GM18873 (cell line): ENCODE measurements around the gene AFDN.

ENCODE experiments used
- ATAC-seq: cut with Tn5 transposase; IDR thresholded peaks from one replicate; pipeline ENCODE4 v1.9.1; 2021; ENCODE audit warnings: mild to moderate bottlenecking, moderate library complexity, moderate number of reproducible peaks; ENCODE audit not compliant: unreplicated experiment, low FRiP score

AFDN gene

GRCh38 chr6:167826896-167827582 is at the start of gene AFDN:
AFDN (plus strand) TSS chr6:167826911; CDS start chr6:167827133, 222 bp downstream.
- peak; percentile 33 for ATAC-seq

DNA sequence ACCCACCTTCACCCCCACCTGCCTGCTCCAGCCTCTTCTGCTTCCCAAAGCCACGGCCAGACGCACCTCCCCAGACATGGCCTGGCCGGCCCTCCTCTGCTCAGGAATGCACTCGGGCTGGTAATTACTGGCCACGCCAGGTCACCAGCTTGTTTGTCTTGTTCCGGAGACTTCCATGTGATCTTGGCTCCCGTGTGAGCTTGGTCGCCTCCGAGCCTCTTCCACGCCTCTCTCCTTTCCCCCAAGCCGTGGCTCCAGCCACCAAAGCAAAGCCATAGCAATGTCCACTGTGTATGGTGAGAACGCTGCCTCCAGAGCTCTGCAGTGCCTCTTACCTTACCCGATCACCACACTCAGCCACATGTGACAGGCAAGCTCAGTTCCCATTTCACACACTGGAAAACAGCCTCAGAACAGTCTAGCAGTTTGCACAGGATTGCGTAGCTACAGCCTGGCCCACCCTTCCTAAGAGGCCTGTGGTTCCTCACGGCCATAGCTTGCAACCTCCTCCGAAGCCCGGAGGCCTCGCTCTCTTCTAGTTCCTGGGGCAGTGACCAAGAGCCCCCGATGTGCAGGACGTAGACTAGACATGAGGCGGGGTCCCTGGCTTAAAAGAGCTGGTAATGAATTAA is 48.1 kb upstream of the AFDN start:
- ATAC-seq: no peak

DNA sequence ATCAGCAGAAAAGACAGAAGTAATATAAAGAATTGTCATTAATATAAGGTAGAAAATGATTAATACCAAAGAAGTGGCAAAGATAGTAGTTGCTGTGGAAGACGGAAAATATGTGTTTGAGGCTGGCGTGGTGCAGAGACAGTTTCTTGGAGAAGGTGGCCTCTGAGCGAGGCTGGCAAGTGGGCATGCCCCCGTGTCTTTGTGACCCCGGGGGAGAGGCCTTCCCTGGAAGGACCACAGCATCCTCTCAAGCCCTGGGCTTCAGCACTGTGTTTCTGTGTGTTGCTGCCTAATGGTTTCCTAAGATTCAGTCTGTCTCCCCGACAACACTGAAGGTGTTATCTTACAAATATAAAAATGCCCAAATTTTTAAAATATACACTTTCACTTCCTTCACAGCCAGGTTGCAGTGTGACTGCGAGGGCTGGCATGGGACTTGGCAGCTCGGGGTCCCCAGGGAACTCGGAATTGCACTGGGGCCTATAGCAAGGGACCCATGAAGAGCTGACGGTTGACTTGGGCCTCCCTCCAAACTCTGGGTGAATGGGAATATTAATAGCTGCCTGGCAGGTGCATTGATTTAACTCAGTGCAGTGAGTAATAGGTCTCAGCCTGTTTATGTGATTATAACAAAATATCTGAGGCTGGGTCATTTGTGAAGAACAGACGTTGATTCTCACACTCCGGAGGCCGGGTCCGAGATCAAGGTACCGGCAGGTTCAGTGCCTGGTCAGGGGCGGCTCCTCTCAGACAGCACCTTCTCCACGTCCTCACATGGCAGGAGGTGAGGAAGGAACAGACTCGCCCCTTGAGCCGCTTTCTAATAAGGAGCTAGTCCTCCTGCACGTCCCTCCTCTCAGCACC is 47.4 kb upstream of the AFDN start:
- ATAC-seq: no peak

DNA sequence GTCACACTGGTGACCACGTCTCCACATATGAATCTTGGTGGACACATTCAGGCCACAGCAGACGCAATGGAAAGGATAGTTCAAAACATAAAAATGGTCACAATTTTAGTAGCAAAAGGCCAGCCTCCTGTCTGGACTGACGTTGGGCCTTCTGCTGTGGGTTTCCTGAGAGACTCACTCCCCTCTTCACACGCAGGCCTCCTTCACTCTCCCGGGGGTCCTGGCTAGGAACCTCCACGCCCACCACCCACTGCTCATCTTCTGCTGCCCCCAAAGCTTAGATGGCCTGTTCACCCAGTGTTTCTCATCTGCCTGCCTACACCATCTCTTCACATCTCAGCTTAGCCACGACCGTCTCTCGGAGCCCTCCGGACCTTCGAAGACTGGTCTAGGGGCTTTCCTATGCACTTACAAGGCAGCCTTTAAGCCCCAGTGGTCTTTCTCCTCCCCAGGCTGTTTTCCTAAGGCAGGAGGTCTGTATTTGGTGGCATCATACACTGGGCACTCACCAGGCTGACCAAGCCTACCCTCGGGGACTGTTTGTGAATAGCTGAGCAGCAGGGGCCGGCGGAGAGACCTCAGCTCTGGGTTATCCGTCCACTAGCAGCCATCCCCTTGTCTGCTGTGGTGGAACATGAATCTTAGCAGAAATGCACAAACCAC is 46.6 kb upstream of the AFDN start:
- no peak for ATAC-seq

DNA sequence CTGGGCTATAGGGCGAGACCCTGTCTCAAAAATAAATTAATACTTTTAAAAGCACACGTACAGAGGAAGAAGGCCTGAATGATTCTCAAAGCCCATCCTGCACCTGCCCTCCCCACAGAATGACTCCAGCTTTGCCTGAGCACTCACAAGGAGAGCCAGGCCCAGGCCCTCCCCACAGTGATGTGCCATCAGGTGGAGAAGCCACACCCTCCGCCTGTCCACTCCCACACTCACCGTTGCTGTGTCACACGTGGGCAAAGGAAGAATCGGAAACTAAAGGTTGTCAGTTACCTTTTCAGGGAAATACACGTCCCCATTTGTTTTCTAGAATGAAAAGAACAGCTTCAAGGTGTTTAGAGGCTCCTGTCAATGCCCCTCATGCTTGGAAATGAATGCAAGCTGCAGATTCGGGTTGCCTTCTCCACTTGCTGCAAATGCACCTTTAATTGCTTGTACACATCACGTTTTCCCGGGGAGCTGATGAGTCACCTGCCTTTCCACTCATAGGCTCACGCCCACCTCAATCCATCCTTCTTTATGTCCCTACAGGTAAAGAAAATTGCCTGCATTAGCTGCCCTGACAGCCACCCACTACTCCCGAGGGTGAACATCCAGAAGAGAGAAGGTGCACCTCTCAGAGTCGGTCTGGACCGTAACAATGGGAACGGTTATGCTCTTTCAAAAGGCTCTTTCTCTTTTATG is 45.5 kb upstream of the AFDN start:
- ATAC-seq: no peak

- ATAC-seq: no peak
These were observed 44.8 kb upstream of the AFDN start for GRCh38 chr6:167781868-167782267.

DNA sequence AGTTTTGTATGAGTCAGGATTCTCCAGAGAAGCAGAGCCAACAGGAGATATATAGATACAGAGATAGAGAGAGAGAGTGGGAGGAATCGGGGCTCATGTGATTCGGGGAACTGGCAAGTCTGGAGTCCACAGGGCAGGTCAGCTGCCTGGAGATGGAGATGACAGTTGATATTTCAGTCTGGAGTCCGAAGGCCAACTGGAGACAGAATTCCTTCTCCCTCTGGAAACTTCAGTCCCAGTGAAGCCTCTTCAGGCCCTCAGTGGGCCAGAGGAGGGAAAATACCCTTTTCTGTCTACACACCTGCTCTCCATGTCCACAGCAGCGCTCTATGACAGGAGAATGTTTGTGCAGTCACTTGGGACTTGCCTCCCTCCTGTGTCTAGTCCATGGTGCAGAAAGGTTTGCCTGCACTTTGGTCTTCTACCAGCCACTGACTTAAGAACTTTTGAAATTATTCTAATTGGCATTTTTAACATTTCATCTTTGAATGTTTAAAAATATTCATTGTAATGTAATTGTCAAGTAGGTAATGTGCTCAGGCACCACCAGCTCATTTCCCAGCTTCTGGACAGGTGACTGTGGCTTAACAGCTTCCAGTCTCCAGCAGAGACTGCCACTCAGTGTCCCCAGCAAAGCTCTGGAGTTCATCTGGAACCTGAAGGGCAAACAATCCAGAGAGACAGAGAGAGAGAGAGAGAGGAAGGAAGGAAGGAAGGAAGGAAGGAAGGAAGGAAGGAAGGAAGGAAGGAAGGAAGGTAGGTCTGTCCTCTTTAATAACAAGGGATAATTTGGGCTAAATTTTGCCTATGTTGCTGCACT is 43.8 kb upstream of the AFDN start:
- no peak for ATAC-seq

DNA sequence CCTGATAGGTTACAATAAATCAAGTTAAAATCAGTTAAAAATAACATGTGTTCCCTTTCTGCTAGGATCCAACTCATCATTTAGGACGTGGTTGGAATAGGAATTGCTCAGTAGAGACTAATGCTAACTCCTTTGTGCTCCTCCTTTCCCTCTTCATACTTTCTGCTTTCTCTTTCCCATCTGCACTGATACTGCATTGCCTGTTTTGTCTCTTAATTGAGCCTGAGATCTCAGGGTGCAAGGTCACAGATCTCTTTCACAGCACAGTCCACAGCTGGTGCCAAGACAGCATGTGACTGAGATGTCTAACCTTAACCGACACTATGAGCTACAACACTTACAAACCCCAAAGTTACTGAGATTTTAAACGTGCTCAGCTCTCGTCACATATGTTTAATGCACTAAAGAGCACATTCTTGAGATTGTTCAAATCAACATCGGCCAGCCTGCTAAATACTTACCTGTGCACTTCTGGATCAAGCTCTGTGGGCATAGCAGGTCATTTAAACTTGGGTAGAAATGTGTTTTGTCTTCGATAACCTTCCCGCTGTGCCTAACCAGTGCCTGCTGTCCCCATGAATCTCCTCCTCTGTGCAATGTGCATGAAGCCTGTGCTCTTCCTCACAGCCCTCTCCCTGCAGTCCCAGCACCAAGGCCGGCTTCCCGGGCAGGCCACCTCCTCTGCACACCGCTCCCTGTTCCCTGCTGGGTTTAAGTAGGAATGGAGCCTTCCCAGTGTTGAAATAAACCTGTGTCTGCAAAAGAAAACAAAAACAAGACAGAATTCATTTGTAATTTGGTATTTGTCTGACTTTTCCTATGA is 39.6 kb upstream of the AFDN start:
- ATAC-seq: no peak

GRCh38 chr6:167787896-167788562 is 38.7 kb upstream of the AFDN start:
- no peak for ATAC-seq

DNA sequence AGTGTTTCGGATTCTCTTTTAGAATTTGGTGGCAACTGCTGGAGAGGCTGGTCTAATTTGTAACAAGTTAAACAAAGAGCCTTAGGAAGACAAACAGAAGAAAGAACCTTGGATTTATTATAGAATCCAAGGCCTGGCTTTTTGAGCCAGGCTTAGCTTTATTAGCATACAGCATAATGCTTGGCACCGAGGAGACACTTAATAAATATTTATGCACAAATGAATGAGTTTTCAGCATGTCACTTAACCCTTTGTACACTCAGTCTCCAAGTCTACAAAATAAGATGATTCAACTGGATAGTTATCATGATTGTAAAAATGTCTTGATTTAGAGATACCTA is 38.2 kb upstream of the AFDN start:
- no peak for ATAC-seq

GRCh38 chr6:167789358-167789757 is 37.4 kb upstream of the AFDN start:
- no peak for ATAC-seq

DNA sequence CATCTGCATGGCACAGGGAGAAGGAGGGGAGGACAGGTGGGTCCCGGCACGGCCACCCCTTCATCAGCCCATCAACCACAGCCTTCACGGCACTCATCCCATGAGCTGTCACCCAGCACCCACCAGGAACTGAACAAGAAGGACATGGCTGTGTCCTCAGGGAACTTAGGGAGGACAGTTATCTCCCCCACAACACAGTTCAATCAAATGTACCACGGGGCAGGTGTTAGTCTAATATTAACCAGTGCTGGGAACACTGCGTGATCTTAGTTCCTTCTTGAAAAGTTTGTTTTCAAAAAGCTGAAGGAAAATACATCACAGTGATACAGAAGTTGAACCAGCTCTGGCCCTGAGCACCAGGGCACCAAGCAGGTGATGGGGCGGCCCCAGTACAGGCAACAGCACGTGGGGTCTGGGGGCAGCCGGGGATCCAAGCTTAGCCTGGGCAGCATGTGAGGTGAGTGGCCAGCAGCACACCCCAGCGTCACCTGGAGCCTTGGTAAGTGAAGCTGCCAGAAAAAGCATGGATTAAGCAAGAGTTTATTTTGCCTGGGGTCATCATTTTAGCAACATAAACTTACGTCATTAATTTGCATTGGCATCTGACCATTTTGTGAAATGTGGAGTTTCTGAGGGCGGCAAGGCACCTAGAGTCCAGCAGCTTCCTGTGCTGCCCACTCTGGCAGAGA is 35.5 kb upstream of the AFDN start:
- ATAC-seq: no peak

- no peak for ATAC-seq
These were observed 34.8 kb upstream of the AFDN start for GRCh38 chr6:167791780-167792478.

DNA sequence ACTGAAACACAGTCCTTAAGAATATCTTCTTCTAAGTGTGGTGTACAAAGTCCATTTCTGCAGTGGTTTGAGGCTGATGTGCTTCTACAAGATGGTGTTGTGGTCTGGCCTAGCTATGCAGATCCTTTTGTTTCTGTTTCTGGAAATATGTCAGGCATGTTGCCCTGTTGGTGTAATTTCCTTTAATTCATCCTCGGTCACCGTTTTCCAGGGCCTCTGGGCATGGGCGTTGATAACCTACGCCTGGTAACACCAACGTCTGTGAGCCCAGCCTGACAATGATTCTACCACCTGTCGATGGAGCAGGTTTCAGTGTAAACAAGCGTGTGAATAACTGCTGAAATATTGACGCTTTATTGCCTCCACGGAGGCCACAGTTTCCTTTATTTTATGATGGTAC is 33.3 kb upstream of the AFDN start:
- ATAC-seq: no peak

GRCh38 chr6:167794161-167795157 is 32.3 kb upstream of the AFDN start:
- ATAC-seq: no peak

- ATAC-seq: no peak
These were observed 31.3 kb upstream of the AFDN start for GRCh38 chr6:167795321-167795811.
